GM12878 (cell line): Measurements from ENCODE around the gene TRIM56.

Experiments
- CHD2 ChIP-seq: IDR thresholded peaks from 2 replicates; pipeline ENCODE4 v1.6.1; 2011; ENCODE audit warnings: low read depth, low read length, improper control_type of control experiment, borderline replicate concordance
- EZH2 ChIP-seq: IDR thresholded peaks from 2 replicates; pipeline ENCODE4 v1.6.1; 2012; ENCODE audit warnings: low read depth, mild to moderate bottlenecking, control low read depth, inconsistent platforms, low read length, borderline replicate concordance; ENCODE audit not compliant: control insufficient read depth
- NFYA ChIP-seq: IDR thresholded peaks from 2 replicates; pipeline ENCODE4 v1.6.1; 2011; ENCODE audit warnings: low read depth, mild to moderate bottlenecking, low read length, improper control_type of control experiment, borderline replicate concordance
- POLR2AphosphoS5 ChIP-seq: IDR thresholded peaks from 2 replicates; pipeline ENCODE4 v1.6.1; 2011; ENCODE audit warnings: mild to moderate bottlenecking, low read length, inconsistent platforms
- RAD21 ChIP-seq: IDR thresholded peaks from 2 replicates; pipeline ENCODE4 v1.6.1; 2011; ENCODE audit warnings: mild to moderate bottlenecking, low read depth, low read length, moderate library complexity; ENCODE audit not compliant: insufficient read depth
- SUZ12 ChIP-seq: fragments of 200-600 bp; sonication (generic); IDR thresholded peaks from one replicate; pipeline ENCODE4 v1.6.1; 2018; ENCODE audit warnings: antibody characterized with exemption, mild to moderate bottlenecking; ENCODE audit not compliant: unreplicated experiment
- TAF1 ChIP-seq: IDR thresholded peaks from 2 replicates; pipeline ENCODE4 v1.6.1; 2011; ENCODE audit warnings: mild to moderate bottlenecking, low read depth, low read length, borderline replicate concordance
- TF ChIP-seq, protein P1 (sequence below), 3 experiments: IDR thresholded peaks in 2 of 3; conservative IDR thresholded peaks in 1 of 3; 2 replicates each; pipeline ENCODE4 v1.5.1; 2011; ENCODE audit warnings: low read depth in 3 of 3, low read length in 3 of 3, mild to moderate bottlenecking in 3 of 3, control low read depth in 2 of 3, moderate library complexity in 2 of 3, inconsistent platforms in 1 of 3, mixed read lengths in 1 of 3; ENCODE audit not compliant: control insufficient read depth in 2 of 3, insufficient read depth in 1 of 3; ENCODE audit errors: extremely low read depth in 1 of 3
- TF ChIP-seq, protein P2 (sequence below): IDR thresholded peaks from 2 replicates; pipeline ENCODE4 v1.6.1; 2012; ENCODE audit warnings: low read length, inconsistent platforms
- TF ChIP-seq, protein P3 (sequence below): IDR thresholded peaks from 2 replicates; pipeline ENCODE4 v1.6.1; 2012; ENCODE audit warnings: mild to moderate bottlenecking, low read depth, low read length
- TF ChIP-seq, protein P4 (sequence below): IDR thresholded peaks from 2 replicates; pipeline ENCODE4 v1.6.1; 2011; ENCODE audit warnings: borderline replicate concordance, low read depth, mild to moderate bottlenecking, moderate library complexity, mixed read lengths, low read length; ENCODE audit not compliant: insufficient read depth; ENCODE audit errors: extremely low read length

DNA sequence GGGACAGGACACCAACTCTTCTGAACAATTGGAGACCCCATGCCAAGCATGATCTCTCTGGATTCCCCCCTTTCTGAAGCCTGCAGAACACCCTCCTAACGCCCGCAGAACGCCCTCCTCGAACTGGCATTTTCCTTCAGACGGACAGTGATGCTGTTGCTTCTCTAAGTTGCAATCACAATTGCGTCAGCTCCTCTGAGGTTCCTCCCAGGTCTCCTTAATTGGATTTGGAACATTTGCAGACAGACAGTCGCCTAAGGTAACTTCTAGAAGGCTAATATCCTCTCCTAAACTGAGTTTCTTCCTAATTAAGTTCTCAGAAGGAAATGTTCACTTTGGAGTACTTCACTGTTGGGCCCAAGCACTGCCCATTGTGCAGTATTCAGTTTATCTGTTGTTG is 21.1 kb downstream of the TRIM56 start:
- TF ChIP-seq POLR2AphosphoS5 = no peak
- TF ChIP-seq, protein P1, sequence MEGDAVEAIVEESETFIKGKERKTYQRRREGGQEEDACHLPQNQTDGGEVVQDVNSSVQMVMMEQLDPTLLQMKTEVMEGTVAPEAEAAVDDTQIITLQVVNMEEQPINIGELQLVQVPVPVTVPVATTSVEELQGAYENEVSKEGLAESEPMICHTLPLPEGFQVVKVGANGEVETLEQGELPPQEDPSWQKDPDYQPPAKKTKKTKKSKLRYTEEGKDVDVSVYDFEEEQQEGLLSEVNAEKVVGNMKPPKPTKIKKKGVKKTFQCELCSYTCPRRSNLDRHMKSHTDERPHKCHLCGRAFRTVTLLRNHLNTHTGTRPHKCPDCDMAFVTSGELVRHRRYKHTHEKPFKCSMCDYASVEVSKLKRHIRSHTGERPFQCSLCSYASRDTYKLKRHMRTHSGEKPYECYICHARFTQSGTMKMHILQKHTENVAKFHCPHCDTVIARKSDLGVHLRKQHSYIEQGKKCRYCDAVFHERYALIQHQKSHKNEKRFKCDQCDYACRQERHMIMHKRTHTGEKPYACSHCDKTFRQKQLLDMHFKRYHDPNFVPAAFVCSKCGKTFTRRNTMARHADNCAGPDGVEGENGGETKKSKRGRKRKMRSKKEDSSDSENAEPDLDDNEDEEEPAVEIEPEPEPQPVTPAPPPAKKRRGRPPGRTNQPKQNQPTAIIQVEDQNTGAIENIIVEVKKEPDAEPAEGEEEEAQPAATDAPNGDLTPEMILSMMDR (IDR thresholded peaks at IDR 0.05 in 2 of 3, conservative IDR thresholded peaks at IDR 0.05 in 1 of 3; ENCODE audit: control insufficient read depth in 2 of 3, extremely low read depth in 1 of 3, insufficient read depth in 1 of 3, low read depth in 3 of 3, low read length in 3 of 3) = no peak
- TF ChIP-seq, protein P2, sequence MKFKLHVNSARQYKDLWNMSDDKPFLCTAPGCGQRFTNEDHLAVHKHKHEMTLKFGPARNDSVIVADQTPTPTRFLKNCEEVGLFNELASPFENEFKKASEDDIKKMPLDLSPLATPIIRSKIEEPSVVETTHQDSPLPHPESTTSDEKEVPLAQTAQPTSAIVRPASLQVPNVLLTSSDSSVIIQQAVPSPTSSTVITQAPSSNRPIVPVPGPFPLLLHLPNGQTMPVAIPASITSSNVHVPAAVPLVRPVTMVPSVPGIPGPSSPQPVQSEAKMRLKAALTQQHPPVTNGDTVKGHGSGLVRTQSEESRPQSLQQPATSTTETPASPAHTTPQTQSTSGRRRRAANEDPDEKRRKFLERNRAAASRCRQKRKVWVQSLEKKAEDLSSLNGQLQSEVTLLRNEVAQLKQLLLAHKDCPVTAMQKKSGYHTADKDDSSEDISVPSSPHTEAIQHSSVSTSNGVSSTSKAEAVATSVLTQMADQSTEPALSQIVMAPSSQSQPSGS = no peak
- TF ChIP-seq SUZ12 = no peak
- TF ChIP-seq CHD2 = no peak
- no peak for TF ChIP-seq EZH2
- TF ChIP-seq NFYA = no peak
- TF ChIP-seq TAF1 = no peak
- TF ChIP-seq, protein P3, sequence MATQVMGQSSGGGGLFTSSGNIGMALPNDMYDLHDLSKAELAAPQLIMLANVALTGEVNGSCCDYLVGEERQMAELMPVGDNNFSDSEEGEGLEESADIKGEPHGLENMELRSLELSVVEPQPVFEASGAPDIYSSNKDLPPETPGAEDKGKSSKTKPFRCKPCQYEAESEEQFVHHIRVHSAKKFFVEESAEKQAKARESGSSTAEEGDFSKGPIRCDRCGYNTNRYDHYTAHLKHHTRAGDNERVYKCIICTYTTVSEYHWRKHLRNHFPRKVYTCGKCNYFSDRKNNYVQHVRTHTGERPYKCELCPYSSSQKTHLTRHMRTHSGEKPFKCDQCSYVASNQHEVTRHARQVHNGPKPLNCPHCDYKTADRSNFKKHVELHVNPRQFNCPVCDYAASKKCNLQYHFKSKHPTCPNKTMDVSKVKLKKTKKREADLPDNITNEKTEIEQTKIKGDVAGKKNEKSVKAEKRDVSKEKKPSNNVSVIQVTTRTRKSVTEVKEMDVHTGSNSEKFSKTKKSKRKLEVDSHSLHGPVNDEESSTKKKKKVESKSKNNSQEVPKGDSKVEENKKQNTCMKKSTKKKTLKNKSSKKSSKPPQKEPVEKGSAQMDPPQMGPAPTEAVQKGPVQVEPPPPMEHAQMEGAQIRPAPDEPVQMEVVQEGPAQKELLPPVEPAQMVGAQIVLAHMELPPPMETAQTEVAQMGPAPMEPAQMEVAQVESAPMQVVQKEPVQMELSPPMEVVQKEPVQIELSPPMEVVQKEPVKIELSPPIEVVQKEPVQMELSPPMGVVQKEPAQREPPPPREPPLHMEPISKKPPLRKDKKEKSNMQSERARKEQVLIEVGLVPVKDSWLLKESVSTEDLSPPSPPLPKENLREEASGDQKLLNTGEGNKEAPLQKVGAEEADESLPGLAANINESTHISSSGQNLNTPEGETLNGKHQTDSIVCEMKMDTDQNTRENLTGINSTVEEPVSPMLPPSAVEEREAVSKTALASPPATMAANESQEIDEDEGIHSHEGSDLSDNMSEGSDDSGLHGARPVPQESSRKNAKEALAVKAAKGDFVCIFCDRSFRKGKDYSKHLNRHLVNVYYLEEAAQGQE = no peak
- TF ChIP-seq, protein P4, sequence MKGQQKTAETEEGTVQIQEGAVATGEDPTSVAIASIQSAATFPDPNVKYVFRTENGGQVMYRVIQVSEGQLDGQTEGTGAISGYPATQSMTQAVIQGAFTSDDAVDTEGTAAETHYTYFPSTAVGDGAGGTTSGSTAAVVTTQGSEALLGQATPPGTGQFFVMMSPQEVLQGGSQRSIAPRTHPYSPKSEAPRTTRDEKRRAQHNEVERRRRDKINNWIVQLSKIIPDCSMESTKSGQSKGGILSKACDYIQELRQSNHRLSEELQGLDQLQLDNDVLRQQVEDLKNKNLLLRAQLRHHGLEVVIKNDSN = no peak
- no peak for TF ChIP-seq RAD21
